GM12878 (cell line): ENCODE results near the gene RFX5. TPM values are rescaled to one million over a fixed set of nuclear protein-coding genes. Genes with fewer than 3 reads are reported as not detected.

ENCODE experiments used
- ATAC-seq: fragments of 200-7000 bp; cut with Tn5 transposase; 3 replicates; pipeline ENCODE4 v1.9.1; 2020; ENCODE audit warnings: mild to moderate bottlenecking, moderate library complexity
- BruUV-seq: library from RNA; stranded (reverse); fragments of 400-500 nt; replicated peaks from 2 replicates; lab custom pipeline; 2021; lab: Mats Ljungman, UMichigan
- CTCF ChIA-PET: fragments of 300-600 bp; sonication (Branson Sonifier 250); formaldehyde crosslinking; extraction: SDS; loops from one replicate; lab custom pipeline; 2021; ENCODE audit warnings: inconsistent platforms; lab: Yijun Ruan, JAX
- POLR2A ChIA-PET: fragments of 350-600 bp; formaldehyde crosslinking; extraction: SDS; loops from one replicate; lab custom pipeline; 2021; ENCODE audit warnings: inconsistent platforms; lab: Charles Lee
- RAD21 ChIA-PET: fragments of 300-600 bp; sonication (Branson Sonifier 250); formaldehyde crosslinking; loops from one replicate; lab custom pipeline; 2023; ENCODE audit warnings: antibody characterized with exemption; ENCODE audit not compliant: unreplicated experiment; lab: Charles Lee
- SMC1A ChIA-PET: fragments of 300-600 bp; sonication (Branson Sonifier 250); formaldehyde crosslinking; loops from one replicate; lab custom pipeline; 2023; ENCODE audit not compliant: unreplicated experiment, uncharacterized antibody; lab: Charles Lee
- DNase-seq: peaks from one replicate; pipeline ENCODE4 v3.0.0-alpha.2; 2011; ENCODE audit warnings: low read depth, low spot score
- FAIRE-seq: peaks from 3 replicates; lab custom pipeline; 2011; peaks lifted over from hg19 to GRCh38; lab: Jason Lieb, UNC
- H2AFZ ChIP-seq: 2 replicates; pipeline ENCODE4 v1.6.0; 2011; ENCODE audit warnings: low read depth, low read length, control low read depth; ENCODE audit not compliant: control insufficient read depth
- H3K27ac ChIP-seq: 2 replicates; pipeline ENCODE4 v1.5.1; 2011; ENCODE audit warnings: control low read depth; ENCODE audit not compliant: control insufficient read depth, insufficient read depth
- H3K27me3 ChIP-seq, 2 experiments: replicated peaks in 1 of 2; 2 replicates each; pipeline versions ENCODE4 v1.6.0 to v1.6.1; 2011; ENCODE audit warnings: low read length in 1 of 2; ENCODE audit not compliant: control insufficient read depth in 2 of 2, insufficient read depth in 2 of 2
- H3K36me3 ChIP-seq, 2 experiments: 2 replicates each; pipeline ENCODE4 v1.5.1; 2011; ENCODE audit warnings: low read length in 1 of 2; ENCODE audit not compliant: control insufficient read depth in 2 of 2, insufficient read depth in 2 of 2
- H3K4me1 ChIP-seq: 2 replicates; pipeline ENCODE4 v1.6.1; 2011; ENCODE audit warnings: mild to moderate bottlenecking, low read length, moderate library complexity, mixed read lengths; ENCODE audit not compliant: control insufficient read depth, insufficient read depth
- H3K4me2 ChIP-seq: 2 replicates; pipeline ENCODE4 v1.6.0; 2011; ENCODE audit warnings: control low read depth; ENCODE audit not compliant: control insufficient read depth, insufficient read depth
- H3K4me3 ChIP-seq: fragments of 200-600 bp; sonication (generic); 2 replicates; pipeline ENCODE4 v1.5.1; 2016
- H3K79me2 ChIP-seq: 2 replicates; pipeline ENCODE4 v1.6.0; 2011; ENCODE audit warnings: low read length; ENCODE audit not compliant: control insufficient read depth, insufficient read depth
- H3K9ac ChIP-seq: 2 replicates; pipeline ENCODE4 v1.8.0; 2011; ENCODE audit warnings: low read length, control low read depth, mixed read lengths; ENCODE audit not compliant: control insufficient read depth, insufficient read depth
- H3K9me3 ChIP-seq: replicated peaks from 3 replicates; pipeline ENCODE4 v1.5.1; 2011; ENCODE audit warnings: mild to moderate bottlenecking, low read length; ENCODE audit not compliant: control insufficient read depth, insufficient read depth
- H4K20me1 ChIP-seq: 2 replicates; pipeline ENCODE4 v1.6.0; 2011; ENCODE audit not compliant: control insufficient read depth, insufficient read depth
- IKZF1 ChIP-seq: fragments of 450-650 bp; conservative IDR thresholded peaks from 2 replicates; pipeline ENCODE4 v1.6.1; 2017; ENCODE audit warnings: antibody characterized with exemption, mild to moderate bottlenecking
- IKZF2 ChIP-seq, 2 experiments: fragments of 450-650 bp; IDR thresholded peaks; 2 replicates each; pipeline ENCODE4 v1.6.1; 2017; ENCODE audit warnings: mild to moderate bottlenecking in 2 of 2, moderate library complexity in 2 of 2
- NBN ChIP-seq: fragments of 450-650 bp; IDR thresholded peaks from 2 replicates; pipeline ENCODE4 v1.6.1; 2016
- NR2F1 ChIP-seq: fragments of 450-650 bp; conservative IDR thresholded peaks from 2 replicates; pipeline ENCODE4 v1.6.1; 2017; ENCODE audit warnings: mild to moderate bottlenecking
- RCOR1 ChIP-seq: conservative IDR thresholded peaks from 2 replicates; pipeline ENCODE4 v1.6.1; 2012; ENCODE audit warnings: low read depth, low read length, improper control_type of control experiment
- SP1 ChIP-seq: IDR thresholded peaks from one replicate; pipeline ENCODE4 v1.6.1; 2011; ENCODE audit warnings: low read depth, low read length
- SPI1 ChIP-seq: IDR thresholded peaks from 2 replicates; pipeline ENCODE4 v1.6.1; 2011; ENCODE audit warnings: low read depth, mild to moderate bottlenecking, low read length, moderate library complexity, borderline replicate concordance; ENCODE audit not compliant: insufficient read depth
- WGBS: methylation state at CpG from one replicate; pipeline ENCODE4 v1.1.6; 2016; ENCODE audit warnings: low lambda C conversion rate; ENCODE audit not compliant: insufficient replicate concordance, insufficient coverage; ENCODE audit errors: missing lambda C conversion rate; 5-methylcytosine and 5-hydroxymethylcytosine counted together
- in situ Hi-C: fragments of 300-500 bp; cut with MboI; formaldehyde crosslinking; loops from 9 replicates; pipeline ENCODE4 v1.14.3; 2018; ENCODE audit warnings: mixed read lengths
- intact Hi-C: fragments of 100-400 bp; cut with micrococcal nuclease; formaldehyde crosslinking; loops from one replicate; pipeline ENCODE4 v1.14.2; 2022; ENCODE audit not compliant: unreplicated experiment
- polyA plus RNA-seq, 11 experiments: library from polyadenylated mRNA; depleted of rRNA in 4 of 11; unstranded in 6 of 11; stranded (reverse) in 5 of 11; fragments of >200 nt; fragmentation: Nextera tagmentation in 4 of 11; fragmentation: Illumina TruSeq in 1 of 11; extraction: Ambion mirVana in 4 of 11; extraction: Trizol in 1 of 11; gene quantifications; 1 replicate in 1 of 11; 2 replicates in 10 of 11; pipeline versions ENCODE4 v1.2.1 to v1.2.3, GENCODE V29; 2011 to 2016; ENCODE audit warnings: inconsistent platforms in 2 of 11, missing spikeins in 2 of 11, low read depth in 1 of 11
- total RNA-seq, 4 experiments: library from RNA; depleted of rRNA in 3 of 4; stranded (reverse); fragments of >200 nt in 3 of 4; fragmentation: Illumina TruSeq in 1 of 4; extraction: Trizol in 1 of 4; gene quantifications; 2 replicates each; pipeline versions ENCODE4 v1.2.1 to v1.2.3, GENCODE V29; 2013 to 2021
- TF ChIP-seq, protein P1 (sequence below): IDR thresholded peaks from 2 replicates; pipeline ENCODE4 v1.6.1; 2012; ENCODE audit warnings: low read depth, low read length, improper control_type of control experiment
- TF ChIP-seq, protein P2 (sequence below): fragments of 450-650 bp; formaldehyde crosslinking; IDR thresholded peaks from 2 replicates; pipeline ENCODE4 v1.4.0; 2020; ENCODE audit warnings: mild to moderate bottlenecking, moderate library complexity

The RFX5 gene
- total and polyA plus RNA-seq, 10 of the 15 experiments (the other 5 are each of a cell fraction or from before 2014, with no cell fraction given): 14.1 to 198 (median 124) TPM

DNA sequence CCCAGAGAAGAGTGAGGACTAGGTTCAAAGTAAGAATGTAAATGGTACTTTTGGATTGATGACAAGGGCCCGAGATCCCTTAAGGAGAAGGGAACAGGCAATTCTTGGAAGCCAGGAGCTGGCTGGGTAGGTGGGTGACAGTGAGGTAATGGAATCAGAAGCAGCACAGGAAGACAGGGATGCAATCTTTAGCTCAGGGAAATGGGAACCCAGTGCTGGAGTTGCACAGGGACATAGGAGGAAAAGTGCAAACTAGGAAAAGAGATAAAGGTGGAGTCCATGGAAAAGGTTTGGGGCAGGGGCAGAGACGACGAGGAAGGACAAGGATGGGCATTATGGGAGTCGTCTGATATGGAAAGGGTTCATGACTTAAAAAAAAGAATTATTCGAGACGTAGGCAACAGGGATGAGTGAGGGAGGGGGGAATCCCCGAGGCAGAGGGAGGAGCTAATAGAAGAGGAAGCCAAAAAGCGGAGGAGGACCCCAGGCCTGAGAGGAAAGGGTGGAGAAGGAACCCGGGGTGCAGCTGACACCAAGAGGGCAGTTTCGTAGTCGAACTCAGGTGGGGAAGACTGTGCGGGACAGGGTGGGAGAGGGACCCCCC, 20.3 kb downstream of the RFX5 start (continued):
- no peak for TF ChIP-seq RCOR1
- TF ChIP-seq NBN: peak; percentile 56
- TF ChIP-seq, protein P1, sequence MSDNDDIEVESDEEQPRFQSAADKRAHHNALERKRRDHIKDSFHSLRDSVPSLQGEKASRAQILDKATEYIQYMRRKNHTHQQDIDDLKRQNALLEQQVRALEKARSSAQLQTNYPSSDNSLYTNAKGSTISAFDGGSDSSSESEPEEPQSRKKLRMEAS: 0 out of 2 replicates have a peak, but pooled peaks have one; percentile 5
- peak; percentile 58 for TF ChIP-seq SP1
- peak; percentile 65; the same call in 1 of the 2 replicates for TF ChIP-seq SPI1

DNA sequence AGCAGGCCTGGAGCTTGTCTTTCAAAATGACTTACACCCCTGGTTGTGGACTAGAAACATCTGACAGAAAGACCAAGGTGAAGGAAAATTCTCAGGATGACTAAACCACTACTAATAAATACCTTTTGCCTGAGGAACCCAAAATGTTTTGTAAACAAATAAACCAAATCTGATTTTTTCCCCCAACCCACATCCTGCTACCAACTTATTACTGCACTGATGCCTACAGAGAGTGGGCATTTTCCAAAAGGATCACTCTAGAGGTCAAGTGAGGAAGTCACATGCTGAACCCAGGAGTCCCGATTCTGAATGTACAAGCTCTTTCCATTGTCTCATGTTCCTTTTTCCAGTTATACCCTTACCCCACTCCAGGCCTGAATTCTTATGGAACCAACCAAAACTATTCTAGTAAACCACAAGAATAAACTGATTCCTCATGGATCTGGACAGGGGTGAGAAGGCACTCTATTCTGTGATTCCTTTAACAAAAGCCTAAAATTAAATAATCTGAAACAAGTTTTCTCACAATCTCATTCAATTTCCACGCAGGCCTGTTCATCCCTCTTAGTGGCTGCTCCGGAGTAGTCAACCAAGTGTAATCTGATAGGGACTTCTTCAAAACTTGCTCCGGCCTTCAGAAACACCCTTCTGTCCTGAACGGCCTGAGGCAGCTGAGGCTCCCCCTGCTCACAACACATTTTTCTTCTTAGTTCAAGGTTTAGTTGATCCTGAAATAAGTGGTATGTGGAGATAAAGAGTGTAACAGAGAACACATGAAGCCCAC, 21.2 kb downstream of the RFX5 start:
- Histone ChIP-seq H3K36me3 (peaks cover 0 to 6% of the 10 kb centered on the region in 2 experiments; a peak in 1 of 4 replicates), H3K9ac (peak overlapping the region; percentile 89), H3K27ac (peak overlapping the region; percentile 95), H3K9me3 (no peaks in the 10 kb centered on the region), H3K4me1 (peaks cover 9% of the 10 kb centered on the region; the same call in 1 of the 2 replicates), H4K20me1 (no peaks in the 10 kb centered on the region), H3K79me2 (peaks cover 31% of the 10 kb centered on the region), H3K4me2 (peak overlapping the region; percentile 77), H3K27me3 (no peaks in the 10 kb centered on the region), H2AFZ (no peak overlapping the region), H3K4me3 (peak overlapping the region; percentile 74)
- in situ Hi-C loops: no loop called here
- WGBS: 75% methylated on average over 5 of the region's 5 CpGs
- DNase-seq (no peak), ATAC-seq (no peak), FAIRE-seq (no peak)
- SMC1A ChIA-PET: interaction anchor here (0.6 to 6.8 kb wide), 8 partner anchors 10 to 71 kb away, joined by 3 to 75 read pairs (median 4); partner anchors contain the start of genes PSMD4 and ZNF687
- TF ChIP-seq NR2F1: 0 out of 2 replicates have a peak, but pooled peaks have one; percentile 11
- TF ChIP-seq, protein P2, sequence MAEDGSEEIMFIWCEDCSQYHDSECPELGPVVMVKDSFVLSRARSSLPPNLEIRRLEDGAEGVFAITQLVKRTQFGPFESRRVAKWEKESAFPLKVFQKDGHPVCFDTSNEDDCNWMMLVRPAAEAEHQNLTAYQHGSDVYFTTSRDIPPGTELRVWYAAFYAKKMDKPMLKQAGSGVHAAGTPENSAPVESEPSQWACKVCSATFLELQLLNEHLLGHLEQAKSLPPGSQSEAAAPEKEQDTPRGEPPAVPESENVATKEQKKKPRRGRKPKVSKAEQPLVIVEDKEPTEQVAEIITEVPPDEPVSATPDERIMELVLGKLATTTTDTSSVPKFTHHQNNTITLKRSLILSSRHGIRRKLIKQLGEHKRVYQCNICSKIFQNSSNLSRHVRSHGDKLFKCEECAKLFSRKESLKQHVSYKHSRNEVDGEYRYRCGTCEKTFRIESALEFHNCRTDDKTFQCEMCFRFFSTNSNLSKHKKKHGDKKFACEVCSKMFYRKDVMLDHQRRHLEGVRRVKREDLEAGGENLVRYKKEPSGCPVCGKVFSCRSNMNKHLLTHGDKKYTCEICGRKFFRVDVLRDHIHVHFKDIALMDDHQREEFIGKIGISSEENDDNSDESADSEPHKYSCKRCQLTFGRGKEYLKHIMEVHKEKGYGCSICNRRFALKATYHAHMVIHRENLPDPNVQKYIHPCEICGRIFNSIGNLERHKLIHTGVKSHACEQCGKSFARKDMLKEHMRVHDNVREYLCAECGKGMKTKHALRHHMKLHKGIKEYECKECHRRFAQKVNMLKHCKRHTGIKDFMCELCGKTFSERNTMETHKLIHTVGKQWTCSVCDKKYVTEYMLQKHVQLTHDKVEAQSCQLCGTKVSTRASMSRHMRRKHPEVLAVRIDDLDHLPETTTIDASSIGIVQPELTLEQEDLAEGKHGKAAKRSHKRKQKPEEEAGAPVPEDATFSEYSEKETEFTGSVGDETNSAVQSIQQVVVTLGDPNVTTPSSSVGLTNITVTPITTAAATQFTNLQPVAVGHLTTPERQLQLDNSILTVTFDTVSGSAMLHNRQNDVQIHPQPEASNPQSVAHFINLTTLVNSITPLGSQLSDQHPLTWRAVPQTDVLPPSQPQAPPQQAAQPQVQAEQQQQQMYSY: no peak
- peak; percentile 29; the same call in 1 of the 2 replicates for TF ChIP-seq IKZF1
- peak; percentile 31 to 55; a peak in 3 of 4 replicates for TF ChIP-seq IKZF2 (IDR thresholded peaks at IDR 0.05)
- TSS peak; percentile 64 for BruUV-seq
- POLR2A ChIA-PET: interaction anchor here (0.8 to 10.5 kb wide), 8 partner anchors 14 to 319 kb away, joined by 3 to 110 read pairs (median 8); partner anchors contain the start of genes MINDY1, PSMB4, RFX5 and TNFAIP8L2
- RAD21 ChIA-PET: interaction anchor here (1.0 to 3.8 kb wide), 10 partner anchors 12 to 136 kb away, joined by 3 to 37 read pairs (median 5); partner anchors contain the start of genes PSMB4, PSMD4, VPS72 and ZNF687
- intact Hi-C loops: loop anchor here (2.0 to 5.0 kb wide), 2 partner anchors 43 to 129 kb away; partner anchors contain the start of genes PIP5K1A and ZNF687
- CTCF ChIA-PET: interaction anchor here (1.0 to 14.4 kb wide), 7 partner anchors 8 to 118 kb away, joined by 3 to 189 read pairs (median 5); partner anchors contain the start of gene PSMB4
